Keratinocyte (primary cell): ENCODE measurements around the gene EEA1. TPM values are rescaled to one million over a fixed set of nuclear protein-coding genes. Genes with fewer than 3 reads are reported as not detected.
"Not testable (repeated sequence)": the region's sequence is repeated elsewhere in the genome, so short reads cannot be mapped to it uniquely, and the experiment has no call there.

Experiments used
- DNase-seq: peaks from one replicate; pipeline ENCODE4 v3.0.0-alpha.2; 2011; ENCODE audit warnings: low read depth, missing footprints, low spot score
- FAIRE-seq: peaks from 2 replicates; lab custom pipeline; 2011; peaks lifted over from hg19 to GRCh38; lab: Jason Lieb, UNC
- H2AFZ ChIP-seq: 2 replicates; pipeline ENCODE4 v1.6.0; 2012; ENCODE audit warnings: low read length, control low read depth, inconsistent platforms; ENCODE audit not compliant: control insufficient read depth
- H3K27ac ChIP-seq: 2 replicates; pipeline ENCODE4 v1.5.1; 2011; ENCODE audit warnings: low read length; ENCODE audit not compliant: control insufficient read depth, insufficient read depth
- H3K27me3 ChIP-seq: 3 replicates; pipeline ENCODE4 v1.6.0; 2011; ENCODE audit warnings: low read length; ENCODE audit not compliant: control insufficient read depth, insufficient read depth; ENCODE audit errors: extremely low read depth
- H3K36me3 ChIP-seq, 2 experiments: 2 replicates in 1 of 2; 3 replicates in 1 of 2; pipeline ENCODE4 v1.5.1; 2011; ENCODE audit warnings: low read length in 2 of 2, mild to moderate bottlenecking in 1 of 2; ENCODE audit not compliant: control insufficient read depth in 2 of 2, insufficient read depth in 2 of 2; ENCODE audit errors: extremely low read depth in 1 of 2
- H3K4me1 ChIP-seq: 3 replicates; pipeline ENCODE4 v1.5.1; 2011; ENCODE audit warnings: low read length; ENCODE audit not compliant: control insufficient read depth, insufficient read depth; ENCODE audit errors: extremely low read depth
- H3K4me2 ChIP-seq: 3 replicates; pipeline ENCODE4 v1.6.0; 2011; ENCODE audit warnings: low read depth, low read length; ENCODE audit not compliant: control insufficient read depth, insufficient read depth; ENCODE audit errors: extremely low read depth
- H3K4me3 ChIP-seq, 3 experiments: fragments of 200-600 bp in 1 of 3; sonication (generic) in 1 of 3; 2 replicates in 2 of 3; 3 replicates in 1 of 3; pipeline ENCODE4 v1.5.1; 2011 to 2016; ENCODE audit warnings: low read length in 3 of 3, mild to moderate bottlenecking in 3 of 3, control low read depth in 2 of 3, inconsistent platforms in 1 of 3, low read depth in 1 of 3, mixed read lengths in 1 of 3, mixed run types in 1 of 3, moderate library complexity in 1 of 3; ENCODE audit not compliant: control insufficient read depth in 2 of 3, insufficient read depth in 2 of 3; ENCODE audit errors: extremely low read depth in 1 of 3
- H3K79me2 ChIP-seq: 2 replicates; pipeline ENCODE4 v1.6.0; 2012; ENCODE audit warnings: low read length; ENCODE audit not compliant: control insufficient read depth, insufficient read depth
- H3K9ac ChIP-seq: 3 replicates; pipeline ENCODE4 v1.6.0; 2011; ENCODE audit warnings: low read length; ENCODE audit not compliant: control insufficient read depth, insufficient read depth; ENCODE audit errors: extremely low read depth
- H3K9me1 ChIP-seq: 3 replicates; pipeline ENCODE4 v1.6.0; 2011; ENCODE audit warnings: low read length; ENCODE audit not compliant: control insufficient read depth, insufficient read depth; ENCODE audit errors: extremely low read depth
- H3K9me3 ChIP-seq: 2 replicates; pipeline ENCODE4 v1.5.1; 2012; ENCODE audit warnings: low read depth, low read length; ENCODE audit not compliant: control insufficient read depth
- H4K20me1 ChIP-seq: 3 replicates; pipeline ENCODE4 v1.6.0; 2011; ENCODE audit warnings: low read length; ENCODE audit not compliant: control insufficient read depth, insufficient read depth; ENCODE audit errors: extremely low read depth
- EZH2 ChIP-seq: IDR thresholded peaks from one replicate; pipeline ENCODE4 v1.6.1; 2012; ENCODE audit warnings: inconsistent platforms, mild to moderate bottlenecking, low read length, moderate library complexity
- dilution Hi-C: fragments of 300-500 bp; cut with MboI; formaldehyde crosslinking; loops from one replicate; pipeline ENCODE4 v1.7.0; 2020; ENCODE audit warnings: low sequenced_read_pairs; ENCODE audit not compliant: extremely low pct_ligation_motif_present
- polyA plus RNA-seq, 5 experiments: library from polyadenylated mRNA; depleted of rRNA in 3 of 5; stranded (reverse) in 3 of 5; stranded (forward) in 1 of 5; unstranded in 1 of 5; fragments of >200 nt; gene quantifications; 1 replicate in 1 of 5; 2 replicates in 3 of 5; 3 replicates in 1 of 5; pipeline versions ENCODE4 v1.2.1 to v1.2.3, GENCODE V29; 2011 to 2012; ENCODE audit warnings: missing spikeins in 2 of 5, low read depth in 1 of 5, low replicate concordance in 1 of 5
- TF ChIP-seq, protein P1 (sequence below), 3 experiments: IDR thresholded peaks in 1 of 3; conservative IDR thresholded peaks in 1 of 3; optimal IDR thresholded peaks in 1 of 3; 2 replicates in 2 of 3; 3 replicates in 1 of 3; pipeline versions ENCODE3 to v1.5.1; 2011; ENCODE audit warnings: low read length in 3 of 3, mild to moderate bottlenecking in 3 of 3, moderate library complexity in 2 of 3, control low read depth in 1 of 3, inconsistent platforms in 1 of 3; ENCODE audit not compliant: insufficient read depth in 2 of 3; ENCODE audit errors: extremely low read depth in 1 of 3

Gene EEA1
- polyA plus RNA-seq, 1 donor (not counting 4 experiments of a cell fraction or from before 2014, with no cell fraction given): 14.3 TPM

DNA sequence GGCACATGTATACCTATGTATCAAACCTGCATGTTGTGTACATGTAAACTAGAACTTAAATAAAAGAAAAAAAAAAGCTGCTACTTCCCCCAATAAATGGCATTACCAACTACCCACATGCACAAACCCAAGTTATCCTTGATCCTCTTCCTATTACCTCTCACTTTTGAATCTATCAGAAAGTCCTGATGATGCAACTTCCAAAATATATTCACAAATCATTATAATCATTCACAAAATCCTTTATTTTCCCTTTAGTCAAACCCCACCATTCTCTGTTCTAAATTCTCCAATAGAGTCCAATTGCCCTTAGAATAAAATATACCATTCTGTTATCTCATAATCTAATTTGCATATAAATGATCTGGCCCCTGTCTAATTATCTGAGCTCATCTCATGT lies 134.3 kb downstream of the EEA1 start:
- Histone ChIP-seq H3K4me2 (no peak overlapping the region), H4K20me1 (no peaks in the 10 kb centered on the region), H3K9me1 (no peaks in the 10 kb centered on the region), H3K27ac (no peak overlapping the region), H3K4me3 (no peak overlapping the region), H3K9ac (no peak overlapping the region), H3K36me3 (peaks cover 0 to 1% of the 10 kb centered on the region in 2 experiments), H3K27me3 (no peaks in the 10 kb centered on the region), H3K9me3 (no peaks in the 10 kb centered on the region), H3K4me1 (no peaks in the 10 kb centered on the region), H3K79me2 (no peaks in the 10 kb centered on the region), H2AFZ (no peak overlapping the region)
- no peak for TF ChIP-seq EZH2
- TF ChIP-seq, protein P1, sequence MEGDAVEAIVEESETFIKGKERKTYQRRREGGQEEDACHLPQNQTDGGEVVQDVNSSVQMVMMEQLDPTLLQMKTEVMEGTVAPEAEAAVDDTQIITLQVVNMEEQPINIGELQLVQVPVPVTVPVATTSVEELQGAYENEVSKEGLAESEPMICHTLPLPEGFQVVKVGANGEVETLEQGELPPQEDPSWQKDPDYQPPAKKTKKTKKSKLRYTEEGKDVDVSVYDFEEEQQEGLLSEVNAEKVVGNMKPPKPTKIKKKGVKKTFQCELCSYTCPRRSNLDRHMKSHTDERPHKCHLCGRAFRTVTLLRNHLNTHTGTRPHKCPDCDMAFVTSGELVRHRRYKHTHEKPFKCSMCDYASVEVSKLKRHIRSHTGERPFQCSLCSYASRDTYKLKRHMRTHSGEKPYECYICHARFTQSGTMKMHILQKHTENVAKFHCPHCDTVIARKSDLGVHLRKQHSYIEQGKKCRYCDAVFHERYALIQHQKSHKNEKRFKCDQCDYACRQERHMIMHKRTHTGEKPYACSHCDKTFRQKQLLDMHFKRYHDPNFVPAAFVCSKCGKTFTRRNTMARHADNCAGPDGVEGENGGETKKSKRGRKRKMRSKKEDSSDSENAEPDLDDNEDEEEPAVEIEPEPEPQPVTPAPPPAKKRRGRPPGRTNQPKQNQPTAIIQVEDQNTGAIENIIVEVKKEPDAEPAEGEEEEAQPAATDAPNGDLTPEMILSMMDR (optimal IDR thresholded peaks at IDR 0.05 in 1 of 3, IDR thresholded peaks at IDR 0.05 in 1 of 3, conservative IDR thresholded peaks at IDR 0.05 in 1 of 3; ENCODE audit: extremely low read depth in 1 of 3, insufficient read depth in 2 of 3, low read length in 3 of 3): no peak
- dilution Hi-C loops: no loop called here
- FAIRE-seq (no peak), DNase-seq (no peak)

DNA sequence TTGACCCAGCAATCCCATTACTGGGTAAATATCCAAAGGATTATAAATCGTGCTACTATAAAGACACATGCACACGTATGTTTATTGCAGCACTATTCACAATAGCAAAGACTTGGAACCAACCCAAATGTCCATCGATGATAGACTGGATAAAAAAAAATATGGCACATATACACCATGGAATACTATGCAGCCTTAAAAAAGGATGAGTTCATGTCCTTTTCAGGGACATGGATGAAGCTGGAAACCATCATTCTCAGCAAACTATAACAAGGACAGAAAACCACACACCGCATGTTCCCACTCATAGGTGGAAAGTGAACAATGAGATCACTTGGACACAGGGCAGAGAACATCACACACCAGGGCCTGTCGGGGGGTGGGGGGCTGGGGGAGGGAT lies 134.7 kb downstream of the EEA1 start:
- H3K27me3 ChIP-seq, DNase-seq, H3K4me3 ChIP-seq, H3K9me1 ChIP-seq, H3K9me3 ChIP-seq, H4K20me1 ChIP-seq, H3K27ac ChIP-seq, dilution Hi-C loops, H3K4me2 ChIP-seq, H2AFZ ChIP-seq, H3K9ac ChIP-seq, H3K4me1 ChIP-seq, H3K79me2 ChIP-seq, H3K36me3 ChIP-seq, FAIRE-seq: not testable (repeated sequence)

DNA sequence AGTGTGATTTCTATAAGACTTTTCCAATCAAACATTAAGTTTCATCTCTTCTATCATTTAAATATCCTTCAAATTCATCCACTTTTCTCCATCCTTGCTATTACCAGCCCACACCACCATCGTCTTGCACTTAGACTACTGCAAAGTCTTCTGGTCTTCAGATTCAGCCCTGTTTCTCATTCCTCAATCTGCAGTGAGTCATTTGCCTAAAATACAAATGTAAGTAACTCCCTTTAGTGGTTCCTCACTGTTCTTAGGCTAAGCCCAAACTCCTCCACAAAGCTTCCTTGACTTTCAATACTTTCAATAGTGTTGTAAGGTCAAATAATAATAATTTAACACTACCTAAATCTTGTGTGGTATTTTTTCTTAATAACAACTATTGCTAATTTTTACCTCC lies 143.1 kb downstream of the EEA1 start:
- H3K4me3 ChIP-seq: no peak overlapping the region
- H4K20me1 ChIP-seq: no peaks in the 10 kb centered on the region
- no peaks in the 10 kb centered on the region for H3K9me3 ChIP-seq
- dilution Hi-C loops: no loop called here
- TF ChIP-seq, protein P1 (optimal IDR thresholded peaks at IDR 0.05 in 1 of 3, IDR thresholded peaks at IDR 0.05 in 1 of 3, conservative IDR thresholded peaks at IDR 0.05 in 1 of 3; ENCODE audit: extremely low read depth in 1 of 3, insufficient read depth in 2 of 3, low read length in 3 of 3): no peak
- TF ChIP-seq EZH2: no peak
- H3K36me3 ChIP-seq: peaks cover 0 to 5% of the 10 kb centered on the region in 2 experiments
- no peak overlapping the region for H3K9ac ChIP-seq
- no peak for FAIRE-seq
- H3K27ac ChIP-seq: no peak overlapping the region
- no peaks in the 10 kb centered on the region for H3K79me2 ChIP-seq
- H3K27me3 ChIP-seq: no peaks in the 10 kb centered on the region
- H3K4me2 ChIP-seq: no peak overlapping the region
- DNase-seq: no peak
- no peaks in the 10 kb centered on the region for H3K9me1 ChIP-seq
- H2AFZ ChIP-seq: no peak overlapping the region
- peaks cover 9% of the 10 kb centered on the region for H3K4me1 ChIP-seq
